Pancreas (tissue), 10 donors: ENCODE results near the gene STPG4. TPM values are rescaled to one million over a fixed set of nuclear protein-coding genes. Genes with fewer than 3 reads are reported as not detected.
A peak's percentile ranks its signal among the peaks of the same experiment; 100 is the strongest.

Experiments used
- ATAC-seq, 4 donors: fragments of 200-7000 bp; cut with Tn5 transposase; one replicate each; pipeline versions ENCODE4 v1.8.0 to v1.9.1; 2020; ENCODE audit warnings: mild to moderate bottlenecking in 4 of 4, moderate library complexity in 4 of 4
- DNase-seq, 6 donors: peaks; one replicate each; pipeline ENCODE4 v3.0.0-alpha.2; 2020
- FAIRE-seq: peaks from 2 replicates; lab custom pipeline; 2012; peaks lifted over from hg19 to GRCh38; lab: Jason Lieb, UNC
- H3K27ac ChIP-seq, 4 donors: fragments of 200-600 bp; sonication (generic); 1 replicate in 3 of 4; 2 replicates in 1 of 4; pipeline versions ENCODE4 v1.5.0 to v1.8.0; 2020
- H3K27me3 ChIP-seq, 4 donors: fragments of 200-600 bp; one replicate each; pipeline ENCODE4 v1.8.0; 2021
- H3K36me3 ChIP-seq, 3 donors: fragments of 200-600 bp; sonication (generic) in 1 of 3; one replicate each; pipeline versions ENCODE4 v1.5.0 to v1.8.0; 2020 to 2021
- H3K4me1 ChIP-seq, 3 donors: fragments of 200-600 bp; one replicate each; pipeline ENCODE4 v1.8.0; 2021
- H3K4me3 ChIP-seq, 4 donors: fragments of 200-600 bp; sonication (generic) in 2 of 4; one replicate each; pipeline versions ENCODE4 v1.5.0 to v1.8.0; 2020 to 2021
- H3K9me3 ChIP-seq, 4 donors: fragments of 200-600 bp; one replicate each; pipeline ENCODE4 v1.8.0; 2021
- CTCF ChIP-seq, 4 donors: fragments of 200-600 bp; sonication (generic) in 3 of 4; IDR thresholded peaks; one replicate each; pipeline versions ENCODE4 v1.5.0 to v1.8.0; 2021; ENCODE audit warnings: antibody characterized with exemption in 4 of 4
- WGBS, 2 donors: extraction: QIAGEN DNeasy Blood & Tissue Kit; methylation state at CpG; one replicate each; pipeline ENCODE4 v1.1.7; 2013; 5-methylcytosine and 5-hydroxymethylcytosine counted together
- intact Hi-C, 3 donors: fragments of 100-400 bp; cut with DNase I; formaldehyde crosslinking; loops; one replicate each; pipeline versions ENCODE4 v1.11.1 to v1.14.2; 2022
- polyA plus RNA-seq, 2 donors: library from polyadenylated mRNA; stranded (reverse); fragments of 200-250 nt; gene quantifications; one replicate each; pipeline ENCODE4 v1.2.3, GENCODE V29; 2013
- total RNA-seq, 6 donors: library from RNA; stranded (reverse); fragmentation: NEBNext Ultra II Directional in 4 of 6; extraction: Animal tissue kit (Norgen Biotek cat#: 25700) in 4 of 6; gene quantifications; one replicate each; pipeline versions ENCODE4 v1.2.1 to v1.2.4, GENCODE V29; 2021 to 2023
- donor health status: healthy with polysubstance abuse.
- donor health status: DM: no; HTN: no; CAD: no; lungs with moderate emphysema.
- donor health status: DM: no; HTN: no; CAD: no.
- donor health status: control.
- donor health status: control.
- donor health status: Bipolar disorder and iron deficiency.
- donor health status: DM: yes; HTN: yes; CAD: no.
- donor health status: DM: no; HTN: no; CAD: no.
- donor health status: DM: no; HTN: no; CAD: no.
- donor health status: DM: yes; HTN: yes; CAD: no.

Gene STPG4
- total and polyA plus RNA-seq, 8 donors, result not detected

- Histone ChIP-seq H3K27ac (no peak overlapping the region), H3K9me3 (no peaks in the 10 kb centered on the region), H3K27me3 (no peaks in the 10 kb centered on the region), H3K4me1 (no peaks in the 10 kb centered on the region), H3K36me3 (no peaks in the 10 kb centered on the region), H3K4me3 (no peak overlapping the region)
- no peak for TF ChIP-seq CTCF (IDR thresholded peaks at IDR 0.05)
- WGBS, 2 donors, result 80 to 85% methylated on average over 3 of the region's 3 CpGs
- intact Hi-C loops, result no loop called here
- DNase-seq (no peak), ATAC-seq (no peak), FAIRE-seq (no peak)
Observed at GRCh38 chr2:47087051-47087450, 68.1 kb downstream of the STPG4 start.

GRCh38 chr2:47086571-47086970, 68.5 kb downstream of the STPG4 start:
- intact Hi-C loops, result no loop called here
- H3K9me3 ChIP-seq, result no peaks in the 10 kb centered on the region
- ATAC-seq (peak in 2 of 4 donors; percentile 16 to 23), FAIRE-seq (no peak), DNase-seq (no peak)
- H3K27ac ChIP-seq, result peak overlapping the region in 1 of 4 donors; percentile 44
- H3K4me1 ChIP-seq, result no peaks in the 10 kb centered on the region
- TF ChIP-seq CTCF (IDR thresholded peaks at IDR 0.05), result no peak
- H3K4me3 ChIP-seq, result no peak overlapping the region
- no peaks in the 10 kb centered on the region for H3K36me3 ChIP-seq
- WGBS, 2 donors, result 78 to 86% methylated on average over 6 of the region's 6 CpGs
- no peaks in the 10 kb centered on the region for H3K27me3 ChIP-seq

- Histone ChIP-seq H3K9me3 (no peaks in the 10 kb centered on the region), H3K27me3 (no peaks in the 10 kb centered on the region), H3K27ac (peak overlapping the region; percentile 31 to 53 (median 44)), H3K4me1 (no peaks in the 10 kb centered on the region), H3K36me3 (no peaks in the 10 kb centered on the region), H3K4me3 (no peak overlapping the region)
- no peak for TF ChIP-seq CTCF (IDR thresholded peaks at IDR 0.05)
- peak; percentile 22 to 66 (median 41) for ATAC-seq
- WGBS, 2 donors, result 56 to 61% methylated on average over 9 of the region's 9 CpGs
- no peak for FAIRE-seq
- intact Hi-C loops, result no loop called here
- DNase-seq, result no peak
Observed at GRCh38 chr2:47086054-47086471, 69.0 kb downstream of the STPG4 start.

GRCh38 chr2:47083886-47084687, 71.0 kb downstream of the STPG4 start:
- Histone ChIP-seq H3K36me3 (no peaks in the 10 kb centered on the region), H3K9me3 (no peaks in the 10 kb centered on the region), H3K27me3 (no peaks in the 10 kb centered on the region), H3K4me1 (peaks cover 5 to 13% (median 10%) of the 10 kb centered on the region in 3 donors), H3K27ac (no peak overlapping the region), H3K4me3 (no peak overlapping the region)
- 88 to 90% methylated on average over 16 to 17 of the region's 17 CpGs for WGBS, 2 donors
- ATAC-seq (peak in 2 of 4 donors; percentile 13 to 29), FAIRE-seq (no peak), DNase-seq (no peak)
- intact Hi-C loops, result no loop called here
- no peak for TF ChIP-seq CTCF (IDR thresholded peaks at IDR 0.05)

- Histone ChIP-seq H3K36me3 (no peaks in the 10 kb centered on the region), H3K27me3 (no peaks in the 10 kb centered on the region), H3K4me1 (peaks cover 5 to 19% (median 14%) of the 10 kb centered on the region in 3 donors), H3K4me3 (no peak overlapping the region), H3K9me3 (no peaks in the 10 kb centered on the region), H3K27ac (no peak overlapping the region)
- intact Hi-C loops, result no loop called here
- TF ChIP-seq CTCF (IDR thresholded peaks at IDR 0.05), result no peak
- WGBS, 2 donors, result 82 to 88% methylated on average over 3 of the region's 3 CpGs
- ATAC-seq (no peak), FAIRE-seq (no peak), DNase-seq (no peak)
Observed at GRCh38 chr2:47083485-47083884, 71.6 kb downstream of the STPG4 start.
